Panc1 (cell line): ENCODE results near the gene PITX1. TPM values are rescaled to one million over a fixed set of nuclear protein-coding genes. Genes with fewer than 3 reads are reported as not detected.

Source experiments
- ATAC-seq: fragments of 200-7000 bp; cut with Tn5 transposase; 2 replicates; pipeline ENCODE4 v1.9.1; 2020; ENCODE audit warnings: mild to moderate bottlenecking, moderate library complexity
- BruUV-seq: library from RNA; stranded (reverse); fragments of 400-500 nt; replicated peaks from 2 replicates; lab custom pipeline; 2021; lab: Mats Ljungman, UMichigan
- CTCF ChIA-PET: fragments of 300-600 bp; sonication (Branson Sonifier 250); formaldehyde crosslinking; loops from one replicate; lab custom pipeline; 2022; ENCODE audit warnings: antibody characterized with exemption; lab: Charles Lee
- POLR2A ChIA-PET: fragments of 300-600 bp; sonication (Branson Sonifier 250); formaldehyde crosslinking; loops from one replicate; lab custom pipeline; 2022; ENCODE audit warnings: antibody characterized with exemption; lab: Charles Lee
- DNase-seq: peaks from one replicate; pipeline ENCODE4 v3.0.0-alpha.2; 2010; ENCODE audit warnings: low read depth, low spot score
- H3K27ac ChIP-seq: 2 replicates; pipeline ENCODE4 v1.5.1; 2011; ENCODE audit warnings: mild to moderate bottlenecking, low read length, inconsistent platforms
- H3K27me3 ChIP-seq: fragments of 200-500 bp; sonication (Bioruptor generic); 2 replicates; pipeline ENCODE4 v1.6.0; 2014; ENCODE audit warnings: low read length, inconsistent platforms; ENCODE audit not compliant: control insufficient read depth, insufficient read depth
- H3K36me3 ChIP-seq: fragments of 200-500 bp; sonication (Bioruptor generic); 2 replicates; pipeline ENCODE4 v1.5.1; 2014; ENCODE audit warnings: inconsistent platforms, mild to moderate bottlenecking, low read length, moderate library complexity; ENCODE audit not compliant: control insufficient read depth, insufficient read depth
- H3K4me1 ChIP-seq: 2 replicates; pipeline ENCODE4 v1.5.1; 2011; ENCODE audit warnings: inconsistent platforms, mild to moderate bottlenecking, low read length, moderate library complexity; ENCODE audit not compliant: control insufficient read depth, insufficient read depth
- H3K4me3 ChIP-seq, 2 experiments: 2 replicates each; pipeline ENCODE4 v1.5.1; 2011 to 2012; ENCODE audit warnings: low read depth in 2 of 2, low read length in 2 of 2, mild to moderate bottlenecking in 2 of 2, inconsistent platforms in 1 of 2, moderate library complexity in 1 of 2
- H3K9me3 ChIP-seq: fragments of 200-500 bp; sonication (Bioruptor generic); 2 replicates; pipeline ENCODE4 v1.5.1; 2014; ENCODE audit warnings: low read depth, mild to moderate bottlenecking, inconsistent platforms, low read length, moderate library complexity; ENCODE audit not compliant: control insufficient read depth, insufficient read depth
- CTCF ChIP-seq: fragments of 450-650 bp; IDR thresholded peaks from 2 replicates; pipeline ENCODE4 v1.5.1; 2017; ENCODE audit warnings: mild to moderate bottlenecking
- POLR2AphosphoS5 ChIP-seq: IDR thresholded peaks from 2 replicates; pipeline ENCODE4 v1.6.1; 2012; ENCODE audit warnings: mild to moderate bottlenecking, low read depth, low read length, moderate library complexity
- REST ChIP-seq, 2 experiments: IDR thresholded peaks; 2 replicates each; pipeline ENCODE4 v1.6.1; 2011 to 2012; ENCODE audit warnings: low read depth in 2 of 2, control low read depth in 1 of 2, low read length in 1 of 2, mild to moderate bottlenecking in 1 of 2, moderate library complexity in 1 of 2; ENCODE audit not compliant: insufficient read depth in 1 of 2
- SIN3A ChIP-seq: IDR thresholded peaks from 2 replicates; pipeline ENCODE4 v1.6.1; 2012; ENCODE audit warnings: low read depth, mild to moderate bottlenecking, low read length, moderate library complexity, borderline replicate concordance; ENCODE audit not compliant: insufficient read depth
- TCF7L2 ChIP-seq: IDR thresholded peaks from 2 replicates; pipeline ENCODE4 v1.6.1; 2011; ENCODE audit warnings: mild to moderate bottlenecking, low read depth, low read length, inconsistent platforms
- in situ Hi-C: cut with HindIII; loops from 2 replicates; pipeline ENCODE4 v1.10.0; 2016; ENCODE audit warnings: low sequenced_read_pairs, low pct_unique_long_range_greater_than_20kb
- intact Hi-C: fragments of 100-400 bp; cut with micrococcal nuclease; formaldehyde crosslinking; loops from one replicate; pipeline ENCODE4 v1.10.0; 2022; ENCODE audit not compliant: unreplicated experiment
- total RNA-seq: library from RNA; stranded (reverse); gene quantifications from one replicate; pipeline ENCODE4 v1.2.1, GENCODE V29; 2021; ENCODE audit not compliant: unreplicated experiment

PITX1 gene
- total RNA-seq, 1 experiment from 2014 or later, result 41.5 TPM

GRCh38 chr5:135060021-135060420 lies 26.0 kb upstream of the PITX1 start:
- in situ Hi-C loops (no loop called here), intact Hi-C loops (no loop called here)
- ChIA-PET CTCF (interaction anchor here (1.4 kb wide), 1 partner anchor 143 kb away, joined by 3 read pairs; no protein-coding TSS in a partner anchor), POLR2A (interaction anchor here (0.5 kb wide), 1 partner anchor 977 kb away, joined by 12 read pairs; no protein-coding TSS in a partner anchor)
- Histone ChIP-seq H3K4me3 (no peak overlapping the region), H3K27ac (no peak overlapping the region), H3K36me3 (no peaks in the 10 kb centered on the region), H3K4me1 (0 out of 2 replicates have a peak, but pooled peaks cover 2% of the 10 kb centered on the region), H3K9me3 (no peaks in the 10 kb centered on the region), H3K27me3 (no peaks in the 10 kb centered on the region)
- DNase-seq (no peak), ATAC-seq (no peak)
- BruUV-seq, result no TSS peak
- no peak for TF ChIP-seq POLR2AphosphoS5
- no peak for TF ChIP-seq TCF7L2
- TF ChIP-seq SIN3A, result no peak
- TF ChIP-seq REST (IDR thresholded peaks at IDR 0.05; ENCODE audit: insufficient read depth in 1 of 2, low read depth in 2 of 2, low read length in 1 of 2), result no peak
- TF ChIP-seq CTCF, result no peak

GRCh38 chr5:135059000-135059923 lies 25.2 kb upstream of the PITX1 start:
- DNase-seq (no peak), ATAC-seq (no peak)
- H3K27me3 ChIP-seq, result no peaks in the 10 kb centered on the region
- no peaks in the 10 kb centered on the region for H3K4me1 ChIP-seq
- no peaks in the 10 kb centered on the region for H3K9me3 ChIP-seq
- no peaks in the 10 kb centered on the region for H3K36me3 ChIP-seq
- H3K4me3 ChIP-seq, result no peak overlapping the region
- TF ChIP-seq TCF7L2, result no peak
- no peak for TF ChIP-seq SIN3A
- peak; percentile 35 to 60; a peak in 3 of 4 replicates for TF ChIP-seq REST (IDR thresholded peaks at IDR 0.05; ENCODE audit: insufficient read depth in 1 of 2, low read depth in 2 of 2, low read length in 1 of 2)
- TF ChIP-seq POLR2AphosphoS5, result no peak
- no peak for TF ChIP-seq CTCF
- BruUV-seq, result no TSS peak
- no peak overlapping the region for H3K27ac ChIP-seq
- intact Hi-C loops, result no loop called here
- ChIA-PET POLR2A (interaction anchor here (0.5 kb wide), 1 partner anchor 976 kb away, joined by 12 read pairs; no protein-coding TSS in a partner anchor), CTCF (interaction anchor here (0.6 to 1.4 kb wide), 2 partner anchors 143 to 145 kb away, joined by 3 to 5 read pairs; no protein-coding TSS in a partner anchor)
- in situ Hi-C loops, result no loop called here
